Activated naive CD8-positive, alpha-beta T cell treated with anti-CD3 and anti-CD28 coated beads, Interleukin-2, amount 10 ng/mL, durations not matched to agents 7 days and 5 days (primary cell): ENCODE measurements around the gene FOSL2. TPM values are rescaled to one million over a fixed set of nuclear protein-coding genes. Genes with fewer than 3 reads are reported as not detected.

ENCODE experiments used
- ATAC-seq: fragments of 150-1000 bp; cut with Tn5 transposase; one replicate; pipeline ENCODE4 v1.10.0; 2021; ENCODE audit warnings: low read depth, moderate library complexity
- POLR2A ChIA-PET: fragments of 350-600 bp; sonication (Branson Sonifier 250); formaldehyde crosslinking; loops from one replicate; lab custom pipeline; 2021; ENCODE audit warnings: antibody characterized with exemption; lab: Charles Lee
- DNase-seq: peaks from one replicate; pipeline ENCODE4 v3.0.0; 2021
- H3K27ac Mint-ChIP-seq: one replicate; pipeline ENCODE4 v1.8.0; 2022; ENCODE audit warnings: mild to moderate bottlenecking, mixed read lengths
- H3K27me3 Mint-ChIP-seq: one replicate; pipeline ENCODE4 v1.8.0; 2022; ENCODE audit warnings: mild to moderate bottlenecking, moderate library complexity, mixed read lengths
- H3K36me3 Mint-ChIP-seq: one replicate; pipeline ENCODE4 v1.8.0; 2021; ENCODE audit warnings: mild to moderate bottlenecking, mixed read lengths
- H3K4me1 Mint-ChIP-seq: one replicate; pipeline ENCODE4 v1.8.0; 2021; ENCODE audit warnings: mixed read lengths
- H3K4me3 Mint-ChIP-seq: one replicate; pipeline ENCODE4 v1.8.0; 2022; ENCODE audit warnings: mild to moderate bottlenecking, moderate library complexity, mixed read lengths
- H3K9me3 Mint-ChIP-seq: one replicate; pipeline ENCODE4 v1.8.0; 2021; ENCODE audit warnings: mixed read lengths
- total RNA-seq, 2 experiments: library from RNA; stranded (reverse); gene quantifications; one replicate each; pipeline ENCODE4 v1.2.3, GENCODE V29; 2021

Gene FOSL2
- 10 to 100 TPM; 24.9 to 30.1 TPM for total RNA-seq

- POLR2A ChIA-PET = interaction anchor here (0.6 to 4.7 kb wide), 19 partner anchors 9 to 638 kb away, joined by 3 to 38 read pairs (median 5); no protein-coding TSS in a partner anchor
- ATAC-seq (peak; percentile 79), DNase-seq (peak; percentile 91)
- Mint-ChIP-seq H3K9me3 (no peaks in the 10 kb centered on the region), H3K36me3 (peaks cover 1% of the 10 kb centered on the region), H3K4me3 (peak within 1 kb of the TSS; percentile 89), H3K27ac (peak within 1 kb of the TSS; percentile 98), H3K27me3 (no peaks in the 10 kb centered on the region), H3K4me1 (peaks cover 24% of the 10 kb centered on the region)
These were observed at the start of gene FOSL2 for GRCh38 chr2:28392297-28393113. Gene FOSL2, plus strand, starts transcription at chr2:28392858. Its CDS starts 863 bp downstream, at chr2:28393721.

DNA sequence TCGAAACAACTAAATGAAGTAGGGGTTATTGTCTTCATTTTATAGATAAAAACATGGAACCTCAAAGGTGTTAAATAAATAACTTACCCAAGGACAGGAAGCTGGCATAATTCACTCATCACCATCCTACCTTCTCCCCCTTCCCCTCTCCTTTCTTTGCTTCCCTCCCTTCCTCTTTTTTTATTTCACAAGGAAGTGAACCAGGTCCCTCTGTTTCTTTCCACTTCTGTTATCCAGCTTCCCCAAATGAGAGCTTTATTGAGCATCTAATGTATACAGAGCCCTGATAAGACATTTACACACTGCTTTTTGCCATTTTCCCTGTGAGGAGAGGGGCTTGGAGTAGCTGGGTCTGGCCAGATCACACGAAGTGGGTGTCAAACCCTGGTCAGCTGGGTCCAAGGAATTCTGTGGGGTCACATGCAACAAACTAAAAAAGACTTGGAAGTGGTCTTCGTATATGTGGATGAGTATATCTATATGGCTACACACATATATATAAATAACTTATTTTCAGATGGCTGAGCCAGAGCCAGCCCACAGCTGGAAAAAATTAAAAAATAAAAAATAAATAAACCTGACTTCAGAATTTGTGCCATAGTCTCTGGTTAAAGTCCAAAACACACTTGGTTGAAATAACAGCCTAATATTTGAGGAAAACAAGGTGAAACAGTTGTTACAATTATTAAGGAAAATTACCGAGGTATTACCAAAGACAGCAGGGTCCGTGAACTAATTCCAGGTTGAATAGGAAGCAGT, 49.3 kb upstream of the FOSL2 start:
- Mint-ChIP-seq H3K4me3 (no peak overlapping the region), H3K36me3 (peaks cover 5% of the 10 kb centered on the region), H3K27ac (no peak overlapping the region), H3K9me3 (no peaks in the 10 kb centered on the region), H3K4me1 (peaks cover 13% of the 10 kb centered on the region), H3K27me3 (no peaks in the 10 kb centered on the region)
- DNase-seq (no peak), ATAC-seq (no peak)
- POLR2A ChIA-PET = no interaction called here

- POLR2A ChIA-PET = no interaction called here
- Mint-ChIP-seq H3K9me3 (no peaks in the 10 kb centered on the region), H3K36me3 (peaks cover 2% of the 10 kb centered on the region), H3K4me3 (no peak overlapping the region), H3K27ac (no peak overlapping the region), H3K27me3 (no peaks in the 10 kb centered on the region), H3K4me1 (peaks cover 12% of the 10 kb centered on the region)
- ATAC-seq = no peak
- DNase-seq = peak; percentile 25
These were observed 48.5 kb upstream of the FOSL2 start for GRCh38 chr2:28343971-28344715.

GRCh38 chr2:28344756-28345373, 47.8 kb upstream of the FOSL2 start:
- Mint-ChIP-seq H3K27ac (no peak overlapping the region), H3K27me3 (no peaks in the 10 kb centered on the region), H3K4me3 (no peak overlapping the region), H3K36me3 (no peaks in the 10 kb centered on the region), H3K4me1 (peaks cover 12% of the 10 kb centered on the region), H3K9me3 (no peaks in the 10 kb centered on the region)
- ATAC-seq = no peak
- peak; percentile 25 for DNase-seq
- POLR2A ChIA-PET = no interaction called here

DNA sequence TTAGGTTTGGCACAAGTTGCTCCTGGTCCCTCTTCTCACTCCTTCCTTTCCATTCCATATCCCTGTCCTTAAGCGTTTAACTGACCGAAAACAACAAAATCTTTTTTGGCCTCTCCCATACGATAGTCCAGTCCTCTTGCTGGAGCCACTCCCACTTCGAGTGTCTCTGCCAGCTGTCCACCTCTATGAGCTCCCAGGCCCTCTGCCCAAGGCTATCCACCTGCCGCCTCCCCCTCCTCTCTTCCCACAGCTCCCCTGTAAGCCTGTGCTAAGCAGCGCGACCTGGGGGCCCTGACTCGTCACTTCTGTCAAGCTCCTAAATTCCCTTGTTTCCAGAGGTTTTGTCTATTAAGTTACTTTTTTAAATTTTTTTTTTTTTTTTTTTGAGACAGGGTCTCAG, 47.0 kb upstream of the FOSL2 start:
- H3K27ac Mint-ChIP-seq = peak overlapping the region; percentile 44
- no peaks in the 10 kb centered on the region for H3K27me3 Mint-ChIP-seq
- DNase-seq (peak; percentile 17), ATAC-seq (no peak)
- no peaks in the 10 kb centered on the region for H3K36me3 Mint-ChIP-seq
- no peaks in the 10 kb centered on the region for H3K9me3 Mint-ChIP-seq
- POLR2A ChIA-PET = interaction anchor here (1.0 kb wide), 1 partner anchor 14 kb away, joined by 3 read pairs; no protein-coding TSS in a partner anchor
- peaks cover 12% of the 10 kb centered on the region for H3K4me1 Mint-ChIP-seq
- no peak overlapping the region for H3K4me3 Mint-ChIP-seq

DNA sequence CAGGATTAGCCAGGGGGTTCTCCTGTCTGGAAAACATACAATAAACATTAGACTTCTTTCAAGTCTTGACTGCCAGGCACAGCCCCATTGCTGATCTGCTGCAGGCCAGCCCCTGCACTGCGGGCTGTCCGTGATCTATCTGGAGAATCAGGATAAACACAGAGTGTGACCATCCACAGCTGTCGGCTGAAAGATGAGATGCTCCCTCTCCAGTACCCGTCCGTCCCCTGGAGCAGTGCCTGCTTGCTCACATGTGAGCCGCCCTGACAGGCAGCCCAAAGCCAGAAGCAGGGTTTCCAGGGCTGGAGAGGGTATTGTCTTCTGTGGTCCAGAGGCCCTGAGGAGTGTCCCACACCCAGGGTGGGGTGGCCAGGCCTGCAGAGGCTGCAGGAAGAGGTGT, 46.1 kb upstream of the FOSL2 start:
- POLR2A ChIA-PET = interaction anchor here (1.0 to 1.1 kb wide), 2 partner anchors 13 kb away, joined by 3 read pairs; no protein-coding TSS in a partner anchor
- H3K9me3 Mint-ChIP-seq = no peaks in the 10 kb centered on the region
- H3K4me3 Mint-ChIP-seq = no peak overlapping the region
- peak; percentile 21 for DNase-seq
- no peak for ATAC-seq
- H3K36me3 Mint-ChIP-seq = no peaks in the 10 kb centered on the region
- H3K4me1 Mint-ChIP-seq = peaks cover 12% of the 10 kb centered on the region
- H3K27me3 Mint-ChIP-seq = no peaks in the 10 kb centered on the region
- peak overlapping the region; percentile 45 for H3K27ac Mint-ChIP-seq

DNA sequence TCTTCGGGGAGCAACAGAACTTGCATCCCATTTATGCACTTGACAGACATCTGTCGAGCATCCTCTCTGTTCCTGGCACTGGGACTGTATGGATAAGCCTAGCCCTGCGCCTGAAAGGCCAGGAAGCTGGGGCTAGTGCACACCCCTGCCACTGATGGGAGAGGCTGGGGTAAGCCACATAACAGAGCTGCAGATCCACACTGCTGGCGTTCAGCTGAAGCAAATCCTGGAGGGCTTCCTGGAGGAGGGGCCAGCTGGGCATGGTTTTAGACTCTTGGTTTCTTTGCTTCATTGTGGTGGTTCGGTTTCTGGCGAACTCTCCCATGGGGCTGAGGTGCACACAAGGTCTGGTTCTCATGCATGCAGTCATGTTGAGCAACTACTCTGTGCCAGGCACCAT, 45.5 kb upstream of the FOSL2 start:
- Mint-ChIP-seq H3K27me3 (no peaks in the 10 kb centered on the region), H3K27ac (peak overlapping the region; percentile 87), H3K36me3 (no peaks in the 10 kb centered on the region), H3K9me3 (no peaks in the 10 kb centered on the region), H3K4me3 (no peak overlapping the region), H3K4me1 (peaks cover 12% of the 10 kb centered on the region)
- DNase-seq = no peak
- POLR2A ChIA-PET = interaction anchor here (1.1 to 1.7 kb wide), 2 partner anchors 12 to 45 kb away, joined by 3 to 13 read pairs; partner anchors contain the start of gene FOSL2
- ATAC-seq = no peak

DNA sequence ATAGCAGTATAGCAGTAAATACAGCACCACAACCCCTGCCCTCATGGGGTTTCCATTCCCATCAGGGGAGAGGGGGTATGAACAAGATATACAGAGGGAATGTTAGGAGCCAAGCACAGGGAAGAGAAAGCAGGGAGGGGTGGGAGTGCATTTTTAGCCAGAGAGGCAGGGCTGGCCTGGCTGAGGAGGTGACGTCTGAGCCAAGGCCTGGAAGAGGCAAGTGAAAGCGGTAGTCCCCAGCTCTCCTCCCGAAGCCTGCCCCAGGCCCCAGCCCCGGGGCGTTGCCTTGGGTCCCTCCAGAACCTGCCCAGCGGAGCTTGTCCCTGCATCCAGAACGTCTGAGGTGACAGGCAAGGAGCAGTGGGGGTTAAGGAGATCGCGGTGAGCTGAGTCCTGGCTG, 45.1 kb upstream of the FOSL2 start:
- Mint-ChIP-seq H3K9me3 (no peaks in the 10 kb centered on the region), H3K4me3 (peak overlapping the region; percentile 48), H3K36me3 (no peaks in the 10 kb centered on the region), H3K4me1 (peaks cover 12% of the 10 kb centered on the region), H3K27me3 (no peaks in the 10 kb centered on the region), H3K27ac (peak overlapping the region; percentile 87)
- ATAC-seq (no peak), DNase-seq (no peak)
- POLR2A ChIA-PET = interaction anchor here (1.1 to 1.7 kb wide), 2 partner anchors 12 to 44 kb away, joined by 3 to 13 read pairs; partner anchors contain the start of gene FOSL2

DNA sequence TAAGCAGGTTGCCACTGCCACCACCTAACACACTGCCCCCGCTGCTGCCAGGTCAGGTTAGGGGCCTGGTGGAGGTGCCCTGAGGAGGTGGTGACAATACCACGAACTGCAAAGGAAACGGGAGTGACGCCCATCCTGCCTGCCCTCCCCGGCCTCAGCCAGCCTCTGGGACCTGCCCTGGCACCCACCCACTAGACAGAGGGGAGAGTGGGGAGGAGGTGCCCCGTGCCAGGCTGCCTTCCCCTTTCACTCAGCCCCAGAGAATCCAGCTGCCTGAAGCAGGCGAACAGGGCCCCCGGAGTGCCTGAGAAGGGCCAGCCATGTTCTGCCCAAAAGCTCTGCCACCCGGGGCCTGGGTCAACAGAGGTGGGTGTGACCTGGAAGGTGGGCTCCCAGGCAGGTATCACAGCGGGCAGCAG, 44.5 kb upstream of the FOSL2 start:
- H3K27me3 Mint-ChIP-seq = no peaks in the 10 kb centered on the region
- H3K4me3 Mint-ChIP-seq = peak overlapping the region; percentile 22
- POLR2A ChIA-PET = interaction anchor here (0.7 to 1.7 kb wide), 2 partner anchors 32 to 44 kb away, joined by 3 to 13 read pairs; partner anchors contain the start of gene FOSL2
- peak; percentile 88 for ATAC-seq
- peak overlapping the region; percentile 77 for H3K27ac Mint-ChIP-seq
- H3K9me3 Mint-ChIP-seq = no peaks in the 10 kb centered on the region
- peak; percentile 62 for DNase-seq
- peaks cover 12% of the 10 kb centered on the region for H3K4me1 Mint-ChIP-seq
- no peaks in the 10 kb centered on the region for H3K36me3 Mint-ChIP-seq

DNA sequence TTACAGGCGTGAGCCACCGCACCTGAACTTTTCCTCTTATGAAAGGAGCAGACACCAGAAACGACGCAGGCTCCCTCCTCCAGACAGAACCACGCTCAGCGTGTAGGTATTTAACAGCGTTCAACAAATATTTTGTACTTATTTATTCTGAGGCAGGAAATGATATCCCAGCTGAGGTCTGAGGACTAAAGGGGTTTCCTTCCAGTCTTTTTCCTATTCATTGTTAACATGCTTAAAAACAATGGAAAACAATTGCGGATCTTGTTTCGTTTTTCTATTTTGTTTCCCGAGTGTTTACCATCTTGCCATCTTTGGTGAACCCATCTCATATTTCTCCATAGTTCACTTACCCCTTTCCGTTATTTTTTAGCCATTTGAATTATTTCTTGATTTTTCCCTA, 43.7 kb upstream of the FOSL2 start:
- POLR2A ChIA-PET = interaction anchor here (0.8 to 1.7 kb wide), 2 partner anchors 15 to 43 kb away, joined by 3 to 13 read pairs; partner anchors contain the start of gene FOSL2
- Mint-ChIP-seq H3K27ac (peak overlapping the region; percentile 77), H3K9me3 (no peaks in the 10 kb centered on the region), H3K4me1 (peaks cover 9% of the 10 kb centered on the region), H3K27me3 (no peaks in the 10 kb centered on the region), H3K4me3 (no peak overlapping the region), H3K36me3 (no peaks in the 10 kb centered on the region)
- DNase-seq (no peak), ATAC-seq (no peak)

DNA sequence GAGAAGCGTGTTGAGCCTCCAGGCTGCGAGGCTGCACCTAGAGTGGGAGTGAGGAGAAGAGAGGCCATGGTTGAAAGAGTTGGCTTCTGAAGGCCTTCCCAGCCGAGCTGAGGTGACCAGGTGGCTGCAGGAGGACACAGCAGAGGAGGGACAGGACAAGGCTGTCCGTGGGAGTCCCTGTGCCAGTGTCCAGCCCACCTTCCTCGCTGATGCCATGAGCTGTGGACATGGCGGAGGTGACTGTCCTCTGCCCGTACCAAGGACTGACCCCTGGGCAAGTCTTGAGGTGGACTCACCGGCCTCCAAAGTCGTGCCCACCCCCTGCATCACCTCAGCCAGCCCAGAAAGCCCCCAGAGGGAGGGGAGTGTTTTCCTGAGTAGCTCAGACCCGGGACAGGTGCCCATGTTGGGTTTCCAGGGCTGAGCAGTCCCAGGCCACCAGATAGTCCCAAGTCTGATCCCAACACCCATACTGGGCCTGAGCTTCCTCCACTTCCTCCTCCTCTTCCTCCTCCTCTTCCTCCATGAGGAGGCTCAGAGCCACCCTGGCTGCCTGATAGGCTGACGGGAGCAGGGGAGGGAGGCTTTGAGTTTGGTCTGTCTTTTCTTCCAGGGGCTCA, 43.0 kb upstream of the FOSL2 start:
- no peak for ATAC-seq
- Mint-ChIP-seq H3K36me3 (no peaks in the 10 kb centered on the region), H3K4me3 (no peak overlapping the region), H3K27ac (no peak overlapping the region), H3K4me1 (peaks cover 9% of the 10 kb centered on the region), H3K9me3 (no peaks in the 10 kb centered on the region), H3K27me3 (no peaks in the 10 kb centered on the region)
- peak; percentile 29 for DNase-seq
- POLR2A ChIA-PET = interaction anchor here (0.6 to 1.6 kb wide), 4 partner anchors 9 to 43 kb away, joined by 3 to 5 read pairs (median 3); partner anchors contain the start of gene FOSL2

- POLR2A ChIA-PET = interaction anchor here (1.3 to 1.6 kb wide), 2 partner anchors 9 to 10 kb away, joined by 3 to 5 read pairs; no protein-coding TSS in a partner anchor
- Mint-ChIP-seq H3K27me3 (no peaks in the 10 kb centered on the region), H3K4me3 (no peak overlapping the region)
These were observed 42.5 kb upstream of the FOSL2 start for GRCh38 chr2:28350196-28350595.

More at GRCh38 chr2:28350196-28350595, 42.5 kb upstream of the FOSL2 start:
- Mint-ChIP-seq H3K4me1 (peaks cover 9% of the 10 kb centered on the region), H3K9me3 (no peaks in the 10 kb centered on the region), H3K27ac (no peak overlapping the region), H3K36me3 (no peaks in the 10 kb centered on the region)
- ATAC-seq (no peak), DNase-seq (peak; percentile 17)
